A549 (cell line): ENCODE data around the gene GFPT1. TPM values are rescaled to one million over a fixed set of nuclear protein-coding genes. Genes with fewer than 3 reads are reported as not detected.

ENCODE experiments used
- ATAC-seq, 2 experiments: fragments of 200-7000 bp in 1 of 2; fragments of >200 bp in 1 of 2; cut with Nextera tagmentation in 1 of 2; cut with Tn5 transposase in 1 of 2; 3 replicates each; pipeline versions ENCODE4 v1.8.0 to v1.9.1; 2018 to 2020; ENCODE audit warnings: mild to moderate bottlenecking in 1 of 2, moderate library complexity in 1 of 2
- CTCF ChIA-PET: fragments of 300-600 bp; sonication (Branson Sonifier 250); formaldehyde crosslinking; extraction: SDS; loops from one replicate; lab custom pipeline; 2021; ENCODE audit warnings: antibody characterized with exemption, inconsistent platforms; lab: Yijun Ruan, JAX
- POLR2A ChIA-PET: fragments of 350-600 bp; formaldehyde crosslinking; extraction: SDS; loops from one replicate; lab custom pipeline; 2021; ENCODE audit warnings: antibody characterized with exemption, inconsistent platforms; lab: Yijun Ruan, JAX
- DNase-seq, 2 experiments: peaks; one replicate each; pipeline versions ENCODE4 v3.0.0 to v3.0.0-alpha.2; 2011 to 2016; ENCODE audit warnings: low read depth in 1 of 2, low spot score in 1 of 2
- FAIRE-seq: peaks from 2 replicates; lab custom pipeline; 2011; peaks lifted over from hg19 to GRCh38; lab: Jason Lieb, UNC
- H3K27ac ChIP-seq, 2 experiments: fragments of >200 bp; sonication (Bioruptor Twin); formaldehyde crosslinking; 3 replicates each; pipeline ENCODE4 v1.5.1; 2016 to 2017
- H3K4me1 ChIP-seq: fragments of >200 bp; sonication (Bioruptor Twin); formaldehyde crosslinking; 3 replicates; pipeline ENCODE4 v1.6.1; 2016
- H3K4me2 ChIP-seq: fragments of >200 bp; sonication (Bioruptor Twin); formaldehyde crosslinking; 3 replicates; pipeline ENCODE4 v1.6.1; 2016
- H3K4me3 ChIP-seq: fragments of >200 bp; sonication (Bioruptor Twin); formaldehyde crosslinking; 3 replicates; pipeline ENCODE4 v1.5.1; 2016
- H3K9me3 ChIP-seq: fragments of >200 bp; sonication (Bioruptor Twin); formaldehyde crosslinking; 3 replicates; pipeline ENCODE4 v1.6.1; 2016
- CBX2 ChIP-seq: fragments of 200-600 bp; sonication (generic); IDR thresholded peaks from 2 replicates; pipeline ENCODE4 v1.6.1; 2016; ENCODE audit warnings: low read depth, mild to moderate bottlenecking, borderline replicate concordance
- CBX8 ChIP-seq: fragments of 200-600 bp; sonication (generic); IDR thresholded peaks from 2 replicates; pipeline ENCODE4 v1.6.1; 2016
- CHD2 ChIP-seq: fragments of 150-350 bp; IDR thresholded peaks from 2 replicates; pipeline ENCODE4 v1.6.1; 2014; ENCODE audit warnings: low read length; ENCODE audit not compliant: partially characterized antibody
- CTCF ChIP-seq: fragments of >200 bp; sonication (Bioruptor Twin); formaldehyde crosslinking; IDR thresholded peaks from 3 replicates; pipeline ENCODE4 v1.5.1; 2016
- EHF ChIP-seq: fragments of 250-450 bp; sonication (Bioruptor Pico); IDR thresholded peaks from 2 replicates; pipeline ENCODE4 v1.5.0; 2020; ENCODE audit warnings: mild to moderate bottlenecking
- FOSB ChIP-seq: fragments of 250-450 bp; sonication (Bioruptor Pico); IDR thresholded peaks from 2 replicates; pipeline ENCODE4 v1.5.0; 2020; ENCODE audit warnings: mild to moderate bottlenecking, moderate library complexity
- GATA3 ChIP-seq: IDR thresholded peaks from 2 replicates; pipeline ENCODE4 v1.6.1; 2012; ENCODE audit warnings: borderline replicate concordance
- HEYL ChIP-seq: fragments of 250-450 bp; sonication (Bioruptor Pico); IDR thresholded peaks from 2 replicates; pipeline ENCODE4 v1.8.0; 2021; ENCODE audit warnings: mild to moderate bottlenecking, moderate library complexity
- HMGXB4 ChIP-seq: fragments of 250-450 bp; sonication (Bioruptor Pico); IDR thresholded peaks from 2 replicates; pipeline ENCODE4 v1.5.0; 2021; ENCODE audit warnings: mild to moderate bottlenecking, moderate library complexity, borderline replicate concordance
- HOXA7 ChIP-seq: fragments of 250-450 bp; sonication (Bioruptor Pico); IDR thresholded peaks from 2 replicates; pipeline ENCODE4 v1.5.0; 2020; ENCODE audit warnings: mild to moderate bottlenecking, moderate library complexity
- KDM5A ChIP-seq: fragments of 200-600 bp; sonication (generic); IDR thresholded peaks from 2 replicates; pipeline ENCODE4 v1.6.1; 2016; ENCODE audit warnings: antibody characterized with exemption, mild to moderate bottlenecking
- MAFK ChIP-seq: fragments of 450-650 bp; IDR thresholded peaks from 2 replicates; pipeline ENCODE4 v1.6.1; 2014; ENCODE audit not compliant: partially characterized antibody
- RAD21 ChIP-seq, 2 experiments: fragments of >200 bp in 1 of 2; sonication (Bioruptor Twin) in 1 of 2; formaldehyde crosslinking in 1 of 2; IDR thresholded peaks in 1 of 2; conservative IDR thresholded peaks in 1 of 2; 2 replicates in 1 of 2; 3 replicates in 1 of 2; pipeline ENCODE4 v1.6.1; 2012 to 2018; ENCODE audit warnings: inconsistent platforms in 1 of 2
- RARB ChIP-seq: fragments of 250-450 bp; sonication (Bioruptor Pico); IDR thresholded peaks from 2 replicates; pipeline ENCODE4 v1.8.0; 2021; ENCODE audit warnings: mild to moderate bottlenecking, moderate library complexity
- RCOR1 ChIP-seq: fragments of 150-350 bp; IDR thresholded peaks from 2 replicates; pipeline ENCODE4 v1.6.1; 2014; ENCODE audit warnings: antibody characterized with exemption, low read length, low read depth
- SREBF2 ChIP-seq: fragments of 450-650 bp; IDR thresholded peaks from 2 replicates; pipeline ENCODE4 v1.6.1; 2014; ENCODE audit warnings: mild to moderate bottlenecking, moderate library complexity
- ZFP36 ChIP-seq: fragments of 450-650 bp; IDR thresholded peaks from 2 replicates; pipeline ENCODE4 v1.6.1; 2014; ENCODE audit warnings: borderline replicate concordance; ENCODE audit not compliant: partially characterized antibody
- WGBS: methylation state at CpG from one replicate; pipeline ENCODE4 v1.1.6; 2017; ENCODE audit errors: missing lambda C conversion rate; 5-methylcytosine and 5-hydroxymethylcytosine counted together
- polyA plus RNA-seq, 4 experiments: library from polyadenylated mRNA; depleted of rRNA in 3 of 4; stranded (reverse); fragments of >200 nt; fragmentation: RNase III in 1 of 4; extraction: RNeasy Plus Mini Kit Qiagen cat#74134 plus additional on column Dnase treatment in 1 of 4; gene quantifications; 2 replicates in 3 of 4; 3 replicates in 1 of 4; pipeline ENCODE4 v1.2.3, GENCODE V29; 2011 to 2017
- TF ChIP-seq, protein P1 (sequence below): fragments of 200-600 bp; sonication (generic); IDR thresholded peaks from 2 replicates; pipeline ENCODE4 v1.6.1; 2016; ENCODE audit warnings: antibody characterized with exemption, mild to moderate bottlenecking, moderate library complexity

The GFPT1 gene
- polyA plus RNA-seq, 2 of the 4 experiments (the other 2 are of a cell fraction): 24.0 to 59.9 TPM

GRCh38 chr2:69340101-69340775 lies 46.8 kb downstream of the GFPT1 start:
- FAIRE-seq (no peak), DNase-seq (no peak), ATAC-seq (no peak)
- Histone ChIP-seq H3K9me3 (no peaks in the 10 kb centered on the region), H3K4me2 (no peak overlapping the region), H3K27ac (no peak overlapping the region), H3K4me1 (0 out of 3 replicates have a peak, but pooled peaks cover under 1% of the 10 kb centered on the region), H3K4me3 (no peak overlapping the region)
- 42% methylated on average over 3 of the region's 3 CpGs for WGBS
- TF ChIP-seq KDM5A (no peak), ZFP36 (no peak)
- TF ChIP-seq, protein P1, sequence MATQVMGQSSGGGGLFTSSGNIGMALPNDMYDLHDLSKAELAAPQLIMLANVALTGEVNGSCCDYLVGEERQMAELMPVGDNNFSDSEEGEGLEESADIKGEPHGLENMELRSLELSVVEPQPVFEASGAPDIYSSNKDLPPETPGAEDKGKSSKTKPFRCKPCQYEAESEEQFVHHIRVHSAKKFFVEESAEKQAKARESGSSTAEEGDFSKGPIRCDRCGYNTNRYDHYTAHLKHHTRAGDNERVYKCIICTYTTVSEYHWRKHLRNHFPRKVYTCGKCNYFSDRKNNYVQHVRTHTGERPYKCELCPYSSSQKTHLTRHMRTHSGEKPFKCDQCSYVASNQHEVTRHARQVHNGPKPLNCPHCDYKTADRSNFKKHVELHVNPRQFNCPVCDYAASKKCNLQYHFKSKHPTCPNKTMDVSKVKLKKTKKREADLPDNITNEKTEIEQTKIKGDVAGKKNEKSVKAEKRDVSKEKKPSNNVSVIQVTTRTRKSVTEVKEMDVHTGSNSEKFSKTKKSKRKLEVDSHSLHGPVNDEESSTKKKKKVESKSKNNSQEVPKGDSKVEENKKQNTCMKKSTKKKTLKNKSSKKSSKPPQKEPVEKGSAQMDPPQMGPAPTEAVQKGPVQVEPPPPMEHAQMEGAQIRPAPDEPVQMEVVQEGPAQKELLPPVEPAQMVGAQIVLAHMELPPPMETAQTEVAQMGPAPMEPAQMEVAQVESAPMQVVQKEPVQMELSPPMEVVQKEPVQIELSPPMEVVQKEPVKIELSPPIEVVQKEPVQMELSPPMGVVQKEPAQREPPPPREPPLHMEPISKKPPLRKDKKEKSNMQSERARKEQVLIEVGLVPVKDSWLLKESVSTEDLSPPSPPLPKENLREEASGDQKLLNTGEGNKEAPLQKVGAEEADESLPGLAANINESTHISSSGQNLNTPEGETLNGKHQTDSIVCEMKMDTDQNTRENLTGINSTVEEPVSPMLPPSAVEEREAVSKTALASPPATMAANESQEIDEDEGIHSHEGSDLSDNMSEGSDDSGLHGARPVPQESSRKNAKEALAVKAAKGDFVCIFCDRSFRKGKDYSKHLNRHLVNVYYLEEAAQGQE: no peak
- ChIA-PET CTCF (interaction anchor here (0.6 to 2.4 kb wide), 5 partner anchors 11 to 698 kb away, joined by 3 to 9 read pairs (median 3); no protein-coding TSS in a partner anchor), POLR2A (no interaction called here)

DNA sequence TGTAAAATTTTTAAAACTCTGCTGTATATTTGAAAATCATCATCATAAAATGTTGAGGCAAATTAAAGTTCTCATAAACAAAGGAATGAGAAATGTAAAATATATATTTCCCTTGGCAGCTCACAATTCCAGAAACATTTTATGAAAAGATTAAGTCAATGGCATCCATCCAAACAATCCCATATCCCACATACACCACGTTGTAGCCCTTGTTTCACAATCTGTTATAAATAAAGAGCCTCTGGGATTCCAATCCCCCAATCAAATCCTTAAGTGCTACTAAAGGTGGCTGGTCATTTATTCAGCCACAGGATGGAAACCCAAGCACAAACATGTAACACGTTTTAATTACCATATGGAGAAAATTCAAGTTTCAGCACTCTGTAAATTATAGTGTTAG lies 51.7 kb downstream of the GFPT1 start:
- CTCF ChIA-PET: no interaction called here
- Histone ChIP-seq H3K4me2 (no peak overlapping the region), H3K9me3 (no peaks in the 10 kb centered on the region), H3K27ac (no peak overlapping the region), H3K4me1 (no peaks in the 10 kb centered on the region), H3K4me3 (no peak overlapping the region)
- DNase-seq: no peak
- POLR2A ChIA-PET: no interaction called here
- no peak for FAIRE-seq
- 71% methylated on average over 2 of the region's 2 CpGs for WGBS
- TF ChIP-seq, protein P1: no peak
- no peak for TF ChIP-seq RARB (CRISPR knock-in tag)
- no peak for TF ChIP-seq HOXA7
- no peak for TF ChIP-seq RCOR1
- no peak for TF ChIP-seq HMGXB4
- TF ChIP-seq CTCF: no peak
- TF ChIP-seq EHF (CRISPR knock-in tag): no peak
- TF ChIP-seq CBX8: no peak
- no peak for TF ChIP-seq SREBF2
- TF ChIP-seq RAD21 (conservative IDR thresholded peaks at IDR 0.05 in 1 of 2, IDR thresholded peaks at IDR 0.05 in 1 of 2): no peak
- no peak for TF ChIP-seq GATA3
- no peak for TF ChIP-seq MAFK
- no peak for TF ChIP-seq CHD2
- TF ChIP-seq FOSB (CRISPR knock-in tag): no peak
- TF ChIP-seq HEYL: no peak
- no peak for TF ChIP-seq CBX2
- ATAC-seq: no peak
